Activated naive CD8-positive, alpha-beta T cell treated with anti-CD3 and anti-CD28 coated beads, Interleukin-2, amount 50 U/mL, for 16 hours (primary cell): Measurements from ENCODE around the gene SNCG.
"Not testable (repeated sequence)": the region's sequence is repeated elsewhere in the genome, so short reads cannot be mapped to it uniquely, and the experiment has no call there.

Experiments
- DNase-seq: peaks from one replicate; pipeline ENCODE4 v3.0.0-alpha.2; 2020; ENCODE audit warnings: low read depth, low spot score

The SNCG gene

DNA sequence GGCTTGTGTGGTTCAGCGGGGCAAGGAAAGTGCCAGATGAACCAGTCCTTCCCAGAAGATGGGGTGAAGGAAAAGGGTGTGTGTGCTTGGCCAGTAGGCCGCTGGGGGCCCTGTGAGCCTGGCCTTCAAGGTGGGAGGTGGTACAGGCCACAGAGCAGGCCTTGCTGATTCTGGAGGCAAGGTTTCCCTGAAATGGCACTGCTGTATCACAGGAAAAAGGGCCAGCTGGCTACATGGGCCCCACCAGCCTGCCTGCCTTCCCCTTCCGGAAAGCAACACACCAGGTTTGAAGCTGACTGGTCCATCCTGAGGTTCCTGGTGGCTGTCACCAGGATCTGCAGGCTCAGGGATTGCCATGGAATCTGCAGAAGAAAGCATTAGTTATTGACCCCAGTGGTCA is 13.5 kb upstream of the SNCG start:
- DNase-seq, result no peak

DNA sequence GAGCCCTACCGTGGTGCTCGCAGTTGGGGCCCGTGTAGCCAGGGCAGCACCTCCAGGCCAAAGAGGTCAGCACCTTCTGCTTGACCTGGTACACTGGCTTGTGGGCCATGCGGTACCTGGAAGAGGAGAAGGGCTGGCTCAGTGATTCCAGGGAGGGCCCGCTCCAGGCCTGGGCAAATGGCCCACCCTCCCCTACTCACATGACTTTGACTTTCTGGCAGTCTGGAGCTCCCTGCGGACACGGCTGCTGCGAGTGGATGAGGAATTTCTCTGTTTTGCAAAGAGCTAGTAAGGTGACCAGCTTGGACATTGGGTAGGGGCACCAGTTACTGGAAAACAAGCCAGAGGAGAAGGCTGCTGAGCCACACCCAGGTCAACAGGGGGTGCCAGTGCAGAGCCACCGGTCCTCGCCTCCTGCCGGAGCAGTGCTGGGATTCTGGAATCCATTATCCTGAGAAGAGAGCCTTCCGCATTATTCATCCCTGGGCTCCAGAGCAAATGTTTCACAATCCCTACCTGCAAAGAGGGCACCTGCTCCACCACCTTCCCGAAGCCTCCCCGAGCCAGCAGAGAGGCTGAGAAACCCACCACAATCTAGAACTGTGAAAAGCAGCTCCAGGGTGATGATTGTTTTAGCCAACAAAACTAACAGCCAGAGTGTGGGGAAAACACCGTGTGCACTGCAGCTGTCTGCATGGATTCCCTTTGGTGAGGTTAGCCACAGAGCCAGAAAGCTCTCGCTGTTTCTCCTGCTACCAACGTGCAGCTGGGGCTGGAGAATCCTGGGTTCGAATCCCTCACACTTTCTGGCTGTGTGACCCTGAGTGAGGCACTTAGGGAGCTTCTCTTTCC is 12.8 kb upstream of the SNCG start:
- DNase-seq, result no peak

DNA sequence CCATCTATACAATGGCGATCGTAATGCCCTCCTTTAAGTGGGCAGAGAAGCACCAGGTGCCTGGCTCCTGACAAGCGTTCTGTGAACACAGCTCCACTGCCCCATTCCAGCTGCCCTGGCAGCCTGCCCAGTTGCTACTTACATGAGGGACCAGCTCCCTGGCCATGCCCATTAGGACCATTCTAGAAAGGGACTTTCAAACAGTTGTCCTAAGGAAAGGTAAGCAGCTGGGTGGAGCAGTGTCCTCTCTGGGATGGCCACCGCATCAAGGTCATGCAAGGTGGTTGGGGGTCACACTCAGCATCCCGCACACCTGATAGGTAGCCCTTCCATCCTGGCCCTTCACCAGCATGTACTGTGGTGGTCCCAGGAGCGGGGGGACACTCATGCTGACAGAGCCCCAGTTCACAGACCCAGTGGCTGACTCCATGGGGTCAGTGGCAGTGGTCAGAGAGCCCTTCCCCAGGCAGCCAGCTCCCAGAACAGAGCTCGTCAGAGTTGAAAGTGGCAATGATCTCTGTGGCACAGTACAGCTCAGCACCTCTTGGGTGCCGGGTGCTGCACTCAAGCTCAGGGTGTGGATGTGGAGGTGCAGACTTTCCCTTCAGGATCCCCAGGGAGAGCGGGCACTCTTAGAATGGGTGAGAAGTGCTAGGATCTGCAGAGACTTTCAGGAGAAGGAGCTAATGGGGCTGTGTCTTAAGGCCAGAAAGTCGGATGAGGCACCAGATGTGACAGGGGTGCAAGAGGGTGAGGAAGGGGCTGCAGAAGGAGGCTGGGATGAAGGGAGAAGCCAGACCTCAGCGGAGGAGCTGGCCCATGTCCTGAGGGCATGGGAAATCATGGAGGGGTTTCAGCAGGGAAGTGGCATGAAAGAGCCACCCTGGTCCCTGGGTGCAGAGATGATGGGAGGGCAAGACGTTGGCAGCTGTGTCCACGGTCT is 11.9 kb upstream of the SNCG start:
- no peak for DNase-seq

DNA sequence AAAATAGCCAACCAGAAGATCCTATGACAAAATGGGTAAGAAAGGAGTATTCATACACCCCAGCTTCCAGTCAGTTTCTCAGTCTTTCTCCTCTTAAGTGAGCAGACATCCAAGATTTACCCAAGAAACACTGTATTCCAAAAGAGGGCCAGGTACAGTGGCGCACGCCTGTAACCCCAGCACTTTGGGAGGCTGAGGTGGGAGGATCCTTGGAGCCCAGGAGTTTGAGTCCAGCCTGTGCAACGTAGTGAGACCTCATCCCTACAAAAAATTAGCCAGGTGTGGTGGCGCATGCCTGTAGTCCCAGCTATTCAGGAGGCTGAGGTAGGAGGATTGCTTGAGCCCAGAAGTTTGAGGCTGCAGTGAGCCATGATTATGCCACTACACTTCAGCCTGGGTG is 10.6 kb upstream of the SNCG start:
- DNase-seq, result not testable (repeated sequence)

DNA sequence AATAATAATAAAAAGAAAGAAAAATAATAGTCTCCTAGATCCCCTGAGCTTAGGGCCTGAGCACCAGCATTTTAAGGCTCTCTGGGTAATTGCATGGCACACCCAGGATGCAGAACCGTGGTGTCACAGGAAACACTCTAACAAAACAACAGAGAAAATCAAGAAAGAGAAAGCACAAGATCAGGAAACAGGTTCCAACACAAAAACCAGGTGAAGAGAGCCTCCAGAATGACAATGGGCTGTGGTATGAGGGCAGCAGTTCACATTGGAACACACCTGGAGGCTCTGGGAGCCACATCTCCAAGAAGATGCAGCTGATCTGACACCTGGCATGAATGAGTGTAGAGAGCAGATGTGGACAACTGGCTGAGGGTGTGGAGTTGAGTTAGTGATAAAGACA is 8.1 kb upstream of the SNCG start:
- DNase-seq, result no peak

DNA sequence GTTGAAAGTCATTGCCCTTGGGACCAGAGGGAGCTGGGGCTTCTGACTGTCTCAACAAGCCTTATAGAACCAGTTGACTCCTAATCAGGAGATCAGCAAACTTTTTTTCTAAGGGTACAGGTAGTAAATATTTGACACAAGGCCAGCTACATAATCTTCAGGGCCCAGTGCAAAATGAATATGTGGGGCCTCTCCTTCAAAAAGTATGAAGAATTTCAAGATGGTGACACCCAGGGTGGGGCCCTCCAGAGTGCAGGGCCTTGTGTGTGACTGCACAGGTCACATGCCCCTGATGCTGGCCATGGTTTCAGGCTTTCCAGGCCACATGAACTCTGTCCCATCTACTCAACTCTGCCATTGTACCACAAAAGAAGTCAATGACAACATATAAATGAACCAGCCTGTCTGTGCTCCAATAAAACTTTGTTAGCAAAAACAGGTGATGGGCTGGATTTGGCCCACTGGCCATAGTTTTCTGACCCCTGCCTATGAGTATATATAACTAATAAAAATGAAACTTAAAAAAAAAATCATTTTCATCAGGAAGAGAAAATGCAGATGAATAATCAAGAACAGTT is 7.1 kb upstream of the SNCG start:
- no peak for DNase-seq

DNA sequence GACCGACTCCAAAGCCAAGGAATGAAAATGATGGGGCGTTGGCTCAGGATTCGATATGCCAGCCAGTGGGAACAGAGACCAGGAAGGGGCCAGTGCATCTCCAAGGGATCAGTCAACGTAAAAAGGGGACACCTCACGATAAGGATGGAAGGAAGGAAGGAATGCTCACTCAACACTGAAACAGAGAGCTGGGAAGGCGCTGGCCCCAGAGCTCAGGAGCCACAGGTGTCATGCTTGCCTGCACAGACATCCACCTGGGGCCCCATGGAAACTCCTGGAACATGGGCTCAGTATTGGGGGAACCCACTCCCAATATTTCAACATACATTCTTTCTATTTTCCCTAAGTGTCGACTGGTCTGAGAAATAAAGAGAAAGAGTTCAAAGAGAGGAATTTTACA is 6.3 kb upstream of the SNCG start:
- DNase-seq, result no peak

DNA sequence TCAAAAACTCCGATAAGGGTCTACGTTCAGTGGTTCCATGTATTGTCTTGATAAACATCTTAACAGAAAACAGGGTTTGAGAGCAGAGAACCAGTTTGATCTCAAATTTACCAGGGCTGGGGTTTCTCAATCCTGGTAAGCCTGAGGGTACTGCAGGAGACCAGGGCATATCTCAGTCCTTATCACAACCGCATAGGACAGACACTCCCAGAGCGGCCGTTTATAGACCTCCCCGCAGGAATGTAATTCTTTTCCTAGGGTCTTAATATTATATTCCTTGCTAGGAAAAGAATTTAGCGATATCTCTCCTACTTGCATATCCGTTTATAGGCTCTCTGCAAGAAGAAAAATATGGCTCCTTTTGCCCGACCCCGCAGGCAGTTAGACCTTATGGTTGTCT is 5.7 kb upstream of the SNCG start:
- DNase-seq, result not testable (repeated sequence)

DNA sequence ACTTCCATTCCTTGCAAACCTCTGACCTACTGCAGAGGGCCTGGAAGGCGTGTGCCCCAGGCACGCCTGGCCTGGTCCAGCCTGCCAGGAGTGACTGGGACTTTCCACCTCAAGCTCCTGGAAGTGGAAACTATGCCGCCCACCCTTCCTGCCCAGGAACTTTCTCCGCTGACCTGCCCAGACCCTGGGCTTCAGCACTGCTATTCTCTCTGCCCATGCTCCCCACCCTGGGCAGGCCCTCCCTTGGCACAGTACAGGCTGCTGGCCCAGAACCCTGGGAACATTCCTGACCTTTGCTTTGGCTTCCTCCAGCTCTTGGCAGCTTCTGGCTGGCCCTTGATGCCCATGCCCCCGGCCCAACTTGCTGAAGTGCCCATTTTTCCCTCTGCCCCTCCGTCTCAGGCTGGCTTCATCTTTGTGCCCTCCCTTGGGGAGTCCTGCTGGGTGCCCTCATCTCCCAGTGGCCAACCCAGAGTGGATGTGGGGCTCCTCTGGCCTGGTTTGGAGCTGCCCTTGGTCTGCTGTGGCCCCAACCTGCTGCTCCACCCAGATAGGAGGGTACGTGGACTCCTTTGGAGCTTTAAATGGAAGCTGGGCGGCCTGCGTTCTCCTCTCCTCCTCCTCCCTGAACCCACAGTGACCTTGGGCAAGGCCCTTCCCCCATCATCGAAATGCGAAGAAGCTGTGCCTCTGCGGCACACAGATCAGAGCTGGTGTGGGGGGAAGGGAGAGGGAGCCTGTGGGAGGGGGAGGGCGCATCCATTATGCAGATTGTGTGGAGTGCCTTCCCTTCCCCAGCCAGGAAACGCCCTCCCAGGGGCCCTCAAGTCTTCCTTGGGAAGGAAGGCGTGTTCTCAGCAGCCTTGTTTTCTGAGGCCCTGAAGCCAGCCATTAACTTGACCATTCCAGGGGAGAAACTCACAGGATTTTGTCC is 4.4 kb upstream of the SNCG start:
- DNase-seq, result no peak

DNA sequence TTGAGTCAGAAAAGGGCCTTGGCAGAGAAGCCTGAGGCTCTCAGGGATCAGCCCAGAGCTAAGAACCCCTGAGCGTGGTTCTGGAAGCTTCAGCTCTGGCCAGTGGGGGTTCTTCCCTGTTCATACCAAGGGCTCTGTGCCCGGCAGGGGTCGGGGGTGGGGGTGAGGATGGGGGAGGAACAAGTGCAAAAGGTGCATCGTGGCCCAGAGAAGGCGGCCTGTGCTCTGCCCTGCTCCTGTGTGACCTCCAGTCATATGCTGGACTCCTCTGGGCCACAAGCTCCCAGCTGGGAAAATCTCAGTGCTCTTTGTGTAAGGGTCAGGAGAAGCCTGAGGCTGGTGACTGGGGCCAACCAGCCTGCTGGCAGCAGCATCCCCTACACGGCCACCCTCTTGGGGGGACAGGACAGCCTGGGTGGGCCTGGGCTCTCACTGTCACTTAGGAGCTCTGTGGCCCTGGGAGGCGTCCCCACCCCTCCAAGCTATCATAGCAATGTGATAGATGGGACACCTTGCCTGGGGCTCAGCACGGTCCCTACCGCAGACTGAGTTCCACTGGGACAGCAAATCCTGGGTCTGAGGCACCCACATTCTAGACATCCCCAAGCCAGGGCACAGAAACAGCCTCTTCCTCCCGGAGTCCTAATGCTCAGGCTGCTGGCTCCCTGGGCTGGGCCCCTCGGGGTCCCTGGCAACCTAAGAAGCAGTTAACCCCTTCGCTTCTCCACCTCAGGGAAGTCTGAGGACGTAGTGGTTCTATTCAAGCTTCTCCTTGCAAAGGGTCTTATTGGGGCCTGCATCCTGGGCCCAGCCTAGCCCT is 3.5 kb upstream of the SNCG start:
- no peak for DNase-seq

DNA sequence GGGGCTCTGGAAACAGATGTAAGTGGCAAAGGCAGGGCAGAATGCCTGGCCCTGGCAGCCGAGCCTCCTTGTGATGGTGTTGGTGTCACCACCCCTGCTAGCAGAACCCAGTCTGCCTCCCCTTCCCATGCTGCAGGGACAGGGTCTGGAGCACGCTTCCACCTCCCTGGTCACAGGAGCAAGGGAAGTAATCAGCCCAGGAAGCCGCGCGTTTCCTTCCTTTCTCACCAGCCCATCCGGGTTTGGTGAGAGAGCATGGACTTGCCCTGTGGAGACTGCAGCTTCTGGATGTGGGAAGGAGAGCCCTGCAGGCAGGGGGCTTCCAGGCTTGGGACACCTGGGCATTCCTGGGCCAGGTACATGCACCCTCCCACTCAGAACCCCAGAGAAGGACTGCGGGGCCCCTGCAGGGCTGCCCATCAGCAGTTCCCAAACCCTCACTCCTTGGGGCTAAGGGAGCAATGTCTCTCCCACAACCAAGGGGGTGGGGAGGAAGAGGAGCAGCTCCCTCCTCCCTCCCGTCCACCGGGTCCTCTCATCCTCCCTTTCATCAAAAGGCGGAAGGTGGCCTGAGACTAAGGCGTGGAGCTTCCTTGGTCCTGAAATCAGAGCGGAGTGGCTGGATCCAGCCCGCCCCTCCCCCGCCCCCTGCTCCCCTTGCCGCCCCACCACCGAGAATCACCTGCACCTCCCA is 2.8 kb upstream of the SNCG start:
- DNase-seq, result no peak

DNA sequence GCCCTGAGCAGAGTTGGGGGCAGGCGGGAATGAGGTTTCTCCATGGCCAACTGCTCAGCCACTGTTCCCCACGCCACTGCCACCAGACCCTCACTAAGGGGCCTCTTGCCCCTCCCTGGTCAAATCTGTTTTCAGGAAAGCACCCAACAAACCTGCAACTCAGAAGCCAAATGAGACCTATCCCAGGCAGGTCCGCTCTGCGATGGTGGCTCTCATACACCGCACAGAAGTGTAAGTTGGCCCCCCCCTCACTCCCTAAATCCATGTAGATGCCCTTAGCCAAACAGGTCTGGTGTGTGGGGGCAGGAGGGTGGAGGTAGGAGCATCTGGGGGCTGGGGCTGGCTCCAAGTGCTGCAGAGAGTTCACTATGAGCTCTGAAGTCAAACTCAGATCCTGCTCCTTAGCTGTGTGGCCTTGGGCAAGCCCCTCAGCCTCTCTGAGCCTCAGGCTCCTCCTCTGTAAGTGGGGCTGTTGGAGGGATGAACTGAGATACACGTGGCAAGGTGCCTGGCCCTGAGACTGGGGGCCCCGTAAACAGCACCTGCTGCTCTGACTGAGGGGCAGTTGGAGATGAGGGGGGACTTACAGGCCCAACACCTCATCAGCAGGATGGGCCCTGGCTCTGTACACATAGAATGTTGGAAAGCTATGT is 2.1 kb upstream of the SNCG start:
- DNase-seq, result no peak

DNA sequence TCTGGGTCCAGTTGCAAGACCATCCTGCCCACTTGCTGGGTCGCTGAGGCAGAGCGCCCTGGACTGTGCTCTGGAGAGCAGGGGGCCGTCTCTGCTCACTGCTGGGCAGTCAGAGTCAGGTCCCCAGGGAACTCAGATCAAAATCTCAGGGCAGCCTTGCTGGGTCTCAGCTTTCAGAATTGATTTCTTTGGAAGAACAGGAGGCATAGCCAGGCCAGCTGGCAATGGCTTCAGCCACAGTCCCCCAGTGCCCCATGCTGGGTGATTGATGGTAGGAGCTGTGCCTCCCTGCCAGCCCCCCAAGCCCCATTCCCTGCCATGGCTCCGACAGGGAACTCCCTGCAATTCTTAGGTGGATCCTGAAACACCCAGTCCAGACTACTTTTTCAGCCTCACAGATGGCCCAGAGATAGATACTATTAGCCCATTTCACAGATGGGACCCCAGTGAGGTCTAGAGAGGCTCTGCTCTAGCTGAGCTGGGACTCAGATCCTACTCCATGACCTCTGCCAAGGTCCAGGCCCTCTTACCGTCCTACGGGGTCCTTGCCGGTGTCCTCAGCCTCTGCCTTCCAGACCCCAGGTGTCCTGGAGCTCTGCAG is 1.5 kb upstream of the SNCG start:
- no peak for DNase-seq

DNA sequence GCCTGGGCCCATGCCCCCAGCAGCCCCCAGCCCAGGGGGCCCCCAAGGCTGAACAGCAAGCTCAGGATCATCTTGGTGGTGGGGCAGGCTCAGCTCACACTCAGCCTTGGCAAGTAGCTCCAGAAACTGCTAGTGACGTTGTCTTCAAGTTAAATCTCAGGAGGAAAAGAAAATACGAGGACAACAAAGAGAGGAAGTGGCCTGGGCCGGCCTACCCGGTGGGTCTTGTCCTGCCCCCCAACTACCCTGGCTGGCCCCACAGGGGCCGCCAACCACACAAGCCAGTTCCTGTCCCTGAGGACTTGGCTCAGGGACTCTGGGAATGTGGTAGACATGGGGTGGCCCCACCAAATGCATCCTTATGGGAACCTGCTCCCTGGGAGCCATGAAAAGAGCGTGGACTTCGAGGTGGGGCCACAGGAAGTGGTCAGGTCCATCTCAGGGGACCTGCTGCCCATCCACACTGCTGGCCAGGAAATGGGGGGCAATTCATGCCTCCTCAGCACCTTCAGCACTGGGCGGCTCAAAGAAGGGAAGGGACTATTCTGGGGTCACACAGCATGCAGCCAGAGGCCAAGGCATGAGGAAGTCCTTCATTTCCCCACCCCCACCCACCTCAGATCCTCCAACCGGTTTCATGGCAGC is 806 bp upstream of the SNCG start, which contains the start of gene MMRN2:
TSS of gene MMRN2 (minus strand) at position 145 of the 645 bp plus-strand sequence. CDS start at position 71, 74 bp downstream.
- no peak for DNase-seq

DNA sequence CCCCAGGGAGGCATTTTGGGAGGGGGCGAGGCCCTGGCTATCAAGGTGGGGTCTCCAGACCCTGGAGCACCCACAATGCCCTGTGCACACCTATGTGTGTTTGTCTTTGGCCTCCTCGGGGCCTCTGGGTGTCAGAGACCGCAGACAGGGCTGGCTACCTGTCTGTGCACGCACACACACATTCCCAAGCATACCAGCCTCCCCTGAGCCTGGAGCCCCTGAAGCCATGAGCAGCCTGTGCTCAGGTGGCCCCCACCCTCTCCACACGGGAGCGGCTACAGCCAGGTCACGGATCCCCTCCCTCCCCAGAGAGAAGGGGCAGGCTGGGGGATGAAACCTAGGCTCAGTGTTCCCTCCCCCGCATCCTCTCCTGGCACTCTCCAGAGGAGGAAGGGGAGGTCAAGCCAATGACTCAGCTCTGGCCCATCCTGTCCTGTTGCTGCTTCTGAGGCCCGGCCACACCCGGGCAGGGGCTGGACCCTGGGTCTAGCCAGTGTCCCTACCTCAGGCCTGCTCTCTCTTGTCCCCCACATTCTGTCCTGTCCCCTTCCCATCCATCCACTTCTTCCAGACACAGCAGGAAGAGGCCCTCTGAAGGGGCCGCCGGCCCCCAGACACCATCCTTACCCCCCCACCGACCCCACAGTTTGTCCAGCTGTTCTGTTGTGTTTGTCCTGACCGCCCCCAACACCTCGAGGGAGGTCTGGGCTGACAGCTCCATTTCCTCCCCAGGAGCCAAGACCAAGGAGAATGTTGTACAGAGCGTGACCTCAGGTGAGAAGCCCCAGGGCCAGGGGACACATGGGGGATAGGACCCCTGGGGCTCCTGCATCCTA is 720 bp downstream of the SNCG start:
- DNase-seq, result no peak

DNA sequence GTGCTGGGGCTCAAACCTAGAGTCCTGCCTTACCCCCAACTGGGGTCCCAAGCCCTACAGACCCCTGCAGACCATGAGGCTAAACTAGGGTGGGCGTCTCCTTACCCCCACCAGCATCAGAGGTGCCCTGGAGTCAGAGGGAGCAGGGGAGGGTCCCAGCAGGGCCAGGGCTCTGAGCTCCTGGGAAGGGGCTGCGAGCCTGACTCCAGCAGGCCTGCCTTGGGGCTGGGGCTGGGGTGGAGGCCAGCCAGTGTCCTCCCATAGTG is 1.3 kb downstream of the SNCG start:
- no peak for DNase-seq

DNA sequence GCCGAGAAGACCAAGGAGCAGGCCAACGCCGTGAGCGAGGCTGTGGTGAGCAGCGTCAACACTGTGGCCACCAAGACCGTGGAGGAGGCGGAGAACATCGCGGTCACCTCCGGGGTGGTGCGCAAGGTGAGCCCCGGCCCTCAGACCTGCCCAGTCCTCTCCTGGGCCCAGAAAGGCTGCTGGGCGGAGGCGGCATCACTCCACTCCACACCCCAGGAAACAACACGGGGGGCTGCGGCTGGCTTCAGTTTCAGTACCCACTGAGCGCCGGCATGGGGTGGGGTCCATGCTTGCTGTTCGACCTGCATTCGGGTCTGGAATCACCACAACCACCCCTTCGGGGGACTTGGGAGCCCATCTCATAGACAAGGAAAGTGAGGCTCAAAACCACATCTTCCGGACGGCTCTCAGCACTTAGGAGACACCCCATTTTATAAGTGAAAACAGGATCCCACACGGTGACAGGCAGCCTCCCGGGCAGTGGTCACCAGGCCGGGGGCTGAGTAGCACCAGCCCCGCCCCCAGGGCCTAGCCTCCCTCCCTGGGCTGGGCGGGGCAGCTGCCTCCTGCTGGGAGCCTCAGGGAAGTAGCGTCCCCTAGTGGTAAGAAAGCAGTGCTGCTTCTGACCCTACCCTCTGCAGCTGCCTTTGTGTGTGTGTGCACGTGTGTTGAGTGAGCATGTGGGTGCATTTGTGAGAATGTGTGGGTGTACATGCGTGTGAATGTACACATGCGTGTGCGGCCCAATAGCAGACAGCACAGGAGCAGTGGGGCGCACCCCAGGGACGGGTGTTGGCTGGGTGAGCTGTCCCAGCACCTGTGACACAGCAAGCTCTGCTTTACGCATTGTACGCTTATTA is 1.8 kb downstream of the SNCG start:
- no peak for DNase-seq
